ENCODE measurements around the gene RNF208.

The RNF208 gene

DNA sequence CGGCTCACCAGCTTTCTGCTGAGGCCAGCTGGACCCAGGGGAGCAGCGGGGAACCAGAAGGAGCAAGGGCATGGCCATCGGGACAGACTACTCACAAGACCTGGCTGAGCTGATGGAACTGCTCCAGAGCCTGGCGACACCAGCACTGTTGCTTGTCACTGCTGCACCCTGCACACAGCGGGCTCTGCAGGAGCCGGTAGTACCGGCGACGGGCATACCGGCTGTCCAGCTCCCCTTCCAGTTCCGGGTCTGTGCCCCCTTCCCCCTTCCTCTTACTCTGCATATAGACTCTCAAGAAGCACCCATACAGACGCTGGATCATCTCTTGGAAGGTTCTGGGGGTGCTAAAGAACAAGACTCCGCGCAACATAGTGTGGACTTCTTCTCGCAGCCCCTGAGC is 34.7 kb downstream of the RNF208 start:
- TF ChIP-seq, protein P1, sequence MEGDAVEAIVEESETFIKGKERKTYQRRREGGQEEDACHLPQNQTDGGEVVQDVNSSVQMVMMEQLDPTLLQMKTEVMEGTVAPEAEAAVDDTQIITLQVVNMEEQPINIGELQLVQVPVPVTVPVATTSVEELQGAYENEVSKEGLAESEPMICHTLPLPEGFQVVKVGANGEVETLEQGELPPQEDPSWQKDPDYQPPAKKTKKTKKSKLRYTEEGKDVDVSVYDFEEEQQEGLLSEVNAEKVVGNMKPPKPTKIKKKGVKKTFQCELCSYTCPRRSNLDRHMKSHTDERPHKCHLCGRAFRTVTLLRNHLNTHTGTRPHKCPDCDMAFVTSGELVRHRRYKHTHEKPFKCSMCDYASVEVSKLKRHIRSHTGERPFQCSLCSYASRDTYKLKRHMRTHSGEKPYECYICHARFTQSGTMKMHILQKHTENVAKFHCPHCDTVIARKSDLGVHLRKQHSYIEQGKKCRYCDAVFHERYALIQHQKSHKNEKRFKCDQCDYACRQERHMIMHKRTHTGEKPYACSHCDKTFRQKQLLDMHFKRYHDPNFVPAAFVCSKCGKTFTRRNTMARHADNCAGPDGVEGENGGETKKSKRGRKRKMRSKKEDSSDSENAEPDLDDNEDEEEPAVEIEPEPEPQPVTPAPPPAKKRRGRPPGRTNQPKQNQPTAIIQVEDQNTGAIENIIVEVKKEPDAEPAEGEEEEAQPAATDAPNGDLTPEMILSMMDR (IDR thresholded peaks at IDR 0.05; ENCODE audit: low read depth, low read length, missing control alignments) = no peak
- H3K4me3 ChIP-seq (ENCODE audit: low read depth, low read length) = peak overlapping the region; percentile 99
- no peak for DNase-seq (ENCODE audit: low read depth)

DNA sequence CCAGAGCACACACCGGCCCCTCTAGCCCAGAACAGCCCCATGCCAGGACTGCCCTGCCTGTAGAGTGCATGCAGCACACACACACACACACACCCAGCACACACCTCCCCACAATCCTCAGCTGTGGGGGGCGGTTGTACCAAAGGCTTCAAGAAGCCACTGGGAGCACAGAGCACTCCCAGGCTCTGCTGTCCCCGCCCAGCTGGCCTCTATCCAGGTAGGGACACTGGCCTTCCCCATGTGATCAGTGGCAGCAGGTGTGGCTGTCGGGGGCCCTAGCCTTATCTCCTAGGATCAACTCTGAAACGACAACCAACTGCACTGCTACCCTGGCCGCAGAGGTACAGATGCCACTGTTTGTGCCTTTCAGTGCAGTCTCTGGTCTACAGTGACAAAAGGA is 35.7 kb downstream of the RNF208 start:
- H3K4me3 ChIP-seq (ENCODE audit: low read depth, low read length) = no peak overlapping the region
- no peak for DNase-seq (ENCODE audit: low read depth)
- TF ChIP-seq, protein P1 (IDR thresholded peaks at IDR 0.05; ENCODE audit: low read depth, low read length, missing control alignments) = no peak

DNA sequence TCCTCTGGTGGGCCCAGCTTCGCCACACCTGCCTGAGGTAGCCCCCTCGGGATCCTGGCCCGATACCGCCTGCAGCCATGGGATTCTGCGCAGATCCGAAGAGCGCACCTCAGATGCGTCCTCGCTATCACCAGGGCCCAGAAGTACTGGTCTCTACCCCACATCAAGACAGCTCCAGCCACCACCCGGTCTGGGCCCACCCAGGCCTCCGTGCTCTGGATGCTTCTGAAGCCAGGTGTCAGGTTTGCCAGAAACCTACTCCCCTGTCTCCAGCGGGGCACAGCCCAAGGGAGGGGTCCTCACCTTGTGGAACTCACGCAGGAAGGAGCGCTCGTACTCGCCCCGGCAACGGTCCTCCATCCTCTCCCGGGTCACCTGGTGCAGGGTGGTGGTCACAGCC is 36.1 kb downstream of the RNF208 start:
- no peak overlapping the region for H3K4me3 ChIP-seq (ENCODE audit: low read depth, low read length)
- DNase-seq (ENCODE audit: low read depth) = no peak
- TF ChIP-seq, protein P1 (IDR thresholded peaks at IDR 0.05; ENCODE audit: low read depth, low read length, missing control alignments) = no peak

DNA sequence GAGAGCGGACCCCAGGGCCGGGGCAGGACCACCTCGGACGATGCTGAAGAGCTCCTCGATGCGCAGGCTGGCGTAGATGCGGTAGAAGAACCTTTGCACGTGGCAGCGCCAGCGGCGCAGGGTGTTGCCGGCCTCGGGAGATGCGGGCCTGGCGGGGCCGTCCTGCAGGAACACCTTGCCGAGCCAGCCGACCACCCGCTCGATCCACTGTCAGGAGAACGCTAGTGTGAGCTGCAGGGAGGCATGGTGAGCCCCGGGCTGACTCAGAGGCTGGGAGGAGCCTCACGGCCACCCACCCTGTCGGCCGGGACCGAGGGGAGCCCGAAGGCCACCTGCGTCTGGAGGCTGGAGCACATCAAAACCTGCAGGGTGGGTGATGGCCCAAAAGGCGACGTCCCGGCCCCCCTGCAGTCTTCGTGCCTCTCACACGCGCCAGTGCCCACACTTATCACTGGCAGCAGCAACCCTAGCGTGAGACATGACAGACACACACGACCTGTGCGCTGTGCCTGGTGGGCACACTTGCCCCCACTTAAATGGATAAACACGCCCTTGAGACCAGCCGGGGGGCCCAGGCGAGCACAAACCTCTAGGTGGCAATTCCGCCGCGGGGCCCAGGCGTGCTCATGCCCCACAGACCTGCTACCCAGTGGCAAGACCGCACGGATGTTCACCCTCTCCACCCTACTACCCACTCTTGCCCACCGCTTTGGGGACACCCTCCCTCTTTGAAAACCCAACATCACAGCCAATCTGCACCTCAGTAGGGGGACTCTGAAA is 37.0 kb downstream of the RNF208 start:
- TF ChIP-seq, protein P1 (IDR thresholded peaks at IDR 0.05; ENCODE audit: low read depth, low read length, missing control alignments) = no peak
- no peak for DNase-seq (ENCODE audit: low read depth)
- H3K4me3 ChIP-seq (ENCODE audit: low read depth, low read length) = no peak overlapping the region

DNA sequence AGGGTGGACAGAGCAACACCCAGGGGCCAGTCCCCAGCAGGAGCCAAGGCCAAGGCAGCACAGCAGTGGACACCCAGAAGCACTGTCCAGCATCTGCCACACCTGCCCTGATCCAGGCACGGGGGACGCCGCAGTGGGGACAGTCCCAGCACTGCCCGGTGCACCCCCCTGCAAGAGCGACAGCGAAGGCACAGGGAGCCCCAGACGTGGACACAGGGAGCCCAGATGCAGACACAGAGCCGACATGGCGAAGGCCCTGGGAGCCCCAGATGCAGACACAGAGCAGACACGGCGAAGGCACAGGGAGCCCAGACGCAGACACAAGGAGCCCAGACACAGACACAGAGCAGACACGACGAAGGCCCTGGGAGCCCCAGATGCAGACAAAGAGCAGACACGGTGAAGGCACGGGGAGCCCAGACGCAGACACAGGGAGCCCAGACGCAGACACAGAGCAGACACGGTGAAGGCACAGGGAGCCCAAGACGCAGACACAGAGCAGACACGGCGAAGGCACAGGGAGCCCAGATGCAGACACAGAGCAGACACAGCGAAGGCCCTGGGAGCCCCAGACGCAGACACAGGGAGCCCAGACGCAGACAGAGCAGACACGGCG is 38.0 kb downstream of the RNF208 start:
- TF ChIP-seq, protein P1 (IDR thresholded peaks at IDR 0.05; ENCODE audit: low read depth, low read length, missing control alignments) = no peak
- DNase-seq (ENCODE audit: low read depth) = no peak
- H3K4me3 ChIP-seq (ENCODE audit: low read depth, low read length) = no peak overlapping the region

DNA sequence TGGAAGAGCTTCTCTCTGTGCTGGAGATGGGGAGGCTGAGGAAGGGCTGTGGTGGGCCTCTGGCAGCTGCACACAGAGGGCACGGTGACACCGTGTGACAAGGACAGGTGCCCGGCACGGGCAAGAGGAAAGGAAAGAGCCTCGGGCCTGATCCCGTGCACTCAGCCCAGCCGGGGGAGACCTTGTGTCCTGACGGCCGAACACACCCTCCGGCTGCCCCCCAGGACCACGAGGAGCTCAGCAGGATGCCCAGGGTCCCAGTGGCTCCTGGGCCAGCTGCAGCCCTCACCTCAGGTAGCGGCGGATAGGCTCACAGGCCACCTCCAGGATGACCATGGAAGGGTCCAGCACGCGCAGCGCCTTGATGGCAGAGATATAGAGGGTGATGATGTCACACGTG is 39.2 kb downstream of the RNF208 start:
- TF ChIP-seq, protein P1 (IDR thresholded peaks at IDR 0.05; ENCODE audit: low read depth, low read length, missing control alignments) = no peak
- no peak overlapping the region for H3K4me3 ChIP-seq (ENCODE audit: low read depth, low read length)
- DNase-seq (ENCODE audit: low read depth) = no peak

Measured in GM12864 (cell line).